HL-60/S4 treated with phorbol 12-myristate 13-acetate at 8.2 ng/mL for 4 days and 3 days (cell line): Measurements from ENCODE around the gene CCDC180.
"Not testable (repeated sequence)": the region's sequence is repeated elsewhere in the genome, so short reads cannot be mapped to it uniquely, and the experiment has no call there.

Source experiments
- in situ Hi-C: fragments of 300-500 bp; cut with MboI; formaldehyde crosslinking; loops from 2 replicates; pipeline ENCODE4 v1.15.0; 2022; ENCODE audit warnings: low sequenced_read_pairs

CCDC180 gene

GRCh38 chr9:97307500-97308163 is at the start of gene CCDC180:
TSS of gene CCDC180 (plus strand) at chr9:97307659. CDS start at chr9:97308064, 405 bp downstream.
- in situ Hi-C loops: loop anchor here (10.0 kb wide), 1 partner anchor 63 kb away; no protein-coding TSS in a partner anchor

GRCh38 chr9:97259834-97260514 is 47.5 kb upstream of the CCDC180 start:
- in situ Hi-C loops: not testable (repeated sequence)

- in situ Hi-C loops: no loop called here
Observed at GRCh38 chr9:97271292-97271691, 36.2 kb upstream of the CCDC180 start.

GRCh38 chr9:97272072-97272471 is 35.4 kb upstream of the CCDC180 start:
- in situ Hi-C loops: no loop called here

GRCh38 chr9:97276310-97276852 is 31.1 kb upstream of the CCDC180 start:
- in situ Hi-C loops: no loop called here

GRCh38 chr9:97277953-97278352 is 29.5 kb upstream of the CCDC180 start:
- in situ Hi-C loops: no loop called here

- in situ Hi-C loops: no loop called here
Observed at GRCh38 chr9:97280755-97281330, 26.6 kb upstream of the CCDC180 start.

- in situ Hi-C loops: no loop called here
Observed at GRCh38 chr9:97283768-97284167, 23.7 kb upstream of the CCDC180 start.

- in situ Hi-C loops: no loop called here
Observed at GRCh38 chr9:97284798-97285197, 22.7 kb upstream of the CCDC180 start.

GRCh38 chr9:97292200-97292599 is 15.3 kb upstream of the CCDC180 start:
- in situ Hi-C loops: no loop called here

GRCh38 chr9:97293207-97293721 is 14.2 kb upstream of the CCDC180 start:
- in situ Hi-C loops: no loop called here

- in situ Hi-C loops: no loop called here
Observed at GRCh38 chr9:97293818-97294217, 13.6 kb upstream of the CCDC180 start.

- in situ Hi-C loops: no loop called here
Observed at GRCh38 chr9:97297889-97298288, 9.6 kb upstream of the CCDC180 start.

- in situ Hi-C loops: loop anchor here (10.0 kb wide), 1 partner anchor 55 kb away; no protein-coding TSS in a partner anchor
Observed at GRCh38 chr9:97299809-97300414, 7.5 kb upstream of the CCDC180 start.

GRCh38 chr9:97300586-97300985 is 6.9 kb upstream of the CCDC180 start:
- in situ Hi-C loops: loop anchor here (10.0 kb wide), 1 partner anchor 56 kb away; no protein-coding TSS in a partner anchor

GRCh38 chr9:97301974-97302373 is 5.5 kb upstream of the CCDC180 start:
- in situ Hi-C loops: loop anchor here (10.0 kb wide), 1 partner anchor 57 kb away; no protein-coding TSS in a partner anchor

- in situ Hi-C loops: loop anchor here (10.0 kb wide), 1 partner anchor 60 kb away; no protein-coding TSS in a partner anchor
Observed at GRCh38 chr9:97304586-97304985, 2.9 kb upstream of the CCDC180 start.

GRCh38 chr9:97305501-97306298 is 1.8 kb upstream of the CCDC180 start:
- in situ Hi-C loops: loop anchor here (10.0 kb wide), 1 partner anchor 61 kb away; no protein-coding TSS in a partner anchor

- in situ Hi-C loops: loop anchor here (10.0 kb wide), 1 partner anchor 62 kb away; no protein-coding TSS in a partner anchor
Observed at GRCh38 chr9:97307091-97307490, 368 bp upstream of the CCDC180 start.

- in situ Hi-C loops: loop anchor here (10.0 kb wide), 1 partner anchor 64 kb away; no protein-coding TSS in a partner anchor
Observed at GRCh38 chr9:97309260-97309659, 1.8 kb downstream of the CCDC180 start.
